Tibial nerve (tissue), 4 donors: ENCODE measurements around the gene TCIRG1.

Experiments
- EP300 ChIP-seq, 2 donors: sonication (generic); formaldehyde crosslinking; IDR thresholded peaks; one replicate each; pipeline ENCODE4 v1.6.1; 2017; ENCODE audit warnings: antibody characterized with exemption in 2 of 2, mild to moderate bottlenecking in 1 of 2
- POLR2A ChIP-seq, 2 donors: fragments of 450-650 bp; IDR thresholded peaks; one replicate each; pipeline ENCODE4 v1.6.1; 2017; ENCODE audit warnings: antibody characterized with exemption in 2 of 2, mild to moderate bottlenecking in 2 of 2, moderate library complexity in 2 of 2
- TF ChIP-seq, protein P1 (sequence below), 5 experiments: fragments of 200-600 bp in 3 of 5; fragments of 450-650 bp in 2 of 5; sonication (generic) in 3 of 5; IDR thresholded peaks; one replicate each; pipeline ENCODE4 v1.5.1; 2016 to 2019; ENCODE audit warnings: antibody characterized with exemption in 5 of 5, mild to moderate bottlenecking in 3 of 5, moderate library complexity in 2 of 5

DNA sequence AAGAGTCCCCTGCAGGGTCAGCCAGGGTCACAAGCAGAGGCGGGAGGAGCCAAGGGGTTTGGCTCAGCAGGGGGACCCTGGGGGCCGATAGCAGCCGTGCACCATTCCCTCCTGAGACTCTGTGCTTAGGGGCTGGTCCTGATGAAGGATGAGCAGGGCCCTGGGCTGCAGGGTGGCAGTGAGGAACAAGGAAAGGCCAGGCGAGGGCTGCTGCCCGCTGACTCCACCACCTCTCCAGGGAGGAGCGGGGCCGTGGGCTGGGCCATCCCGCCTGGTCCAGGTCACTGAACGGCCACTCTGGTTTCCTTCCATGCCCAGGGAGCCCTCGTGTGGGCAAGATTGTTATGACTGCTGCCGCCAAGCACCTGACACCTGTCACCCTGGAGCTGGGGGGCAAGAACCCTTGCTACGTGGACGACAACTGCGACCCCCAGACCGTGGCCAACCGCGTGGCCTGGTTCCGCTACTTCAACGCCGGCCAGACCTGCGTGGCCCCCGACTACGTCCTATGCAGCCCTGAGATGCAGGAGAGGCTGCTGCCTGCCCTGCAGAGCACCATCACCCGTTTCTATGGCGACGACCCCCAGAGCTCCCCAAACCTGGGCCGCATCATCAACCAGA, 17.5 kb upstream of the TCIRG1 start:
- TF ChIP-seq, protein P1, sequence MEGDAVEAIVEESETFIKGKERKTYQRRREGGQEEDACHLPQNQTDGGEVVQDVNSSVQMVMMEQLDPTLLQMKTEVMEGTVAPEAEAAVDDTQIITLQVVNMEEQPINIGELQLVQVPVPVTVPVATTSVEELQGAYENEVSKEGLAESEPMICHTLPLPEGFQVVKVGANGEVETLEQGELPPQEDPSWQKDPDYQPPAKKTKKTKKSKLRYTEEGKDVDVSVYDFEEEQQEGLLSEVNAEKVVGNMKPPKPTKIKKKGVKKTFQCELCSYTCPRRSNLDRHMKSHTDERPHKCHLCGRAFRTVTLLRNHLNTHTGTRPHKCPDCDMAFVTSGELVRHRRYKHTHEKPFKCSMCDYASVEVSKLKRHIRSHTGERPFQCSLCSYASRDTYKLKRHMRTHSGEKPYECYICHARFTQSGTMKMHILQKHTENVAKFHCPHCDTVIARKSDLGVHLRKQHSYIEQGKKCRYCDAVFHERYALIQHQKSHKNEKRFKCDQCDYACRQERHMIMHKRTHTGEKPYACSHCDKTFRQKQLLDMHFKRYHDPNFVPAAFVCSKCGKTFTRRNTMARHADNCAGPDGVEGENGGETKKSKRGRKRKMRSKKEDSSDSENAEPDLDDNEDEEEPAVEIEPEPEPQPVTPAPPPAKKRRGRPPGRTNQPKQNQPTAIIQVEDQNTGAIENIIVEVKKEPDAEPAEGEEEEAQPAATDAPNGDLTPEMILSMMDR (IDR thresholded peaks at IDR 0.05) = peak in 1 of 5 experiments; percentile 27
- no peak for TF ChIP-seq POLR2A (IDR thresholded peaks at IDR 0.05)
- TF ChIP-seq EP300 (IDR thresholded peaks at IDR 0.05) = no peak
